H1 (cell line): ENCODE results near the gene TMIGD1. TPM values are rescaled to one million over a fixed set of nuclear protein-coding genes. Genes with fewer than 3 reads are reported as not detected.

Experiments used
- ASH2L ChIP-seq: fragments of 200-600, 300-600 bp; sonication (generic); IDR thresholded peaks from one replicate; pipeline ENCODE4 v1.7.1; 2017; ENCODE audit warnings: low read length
- CEBPB ChIP-seq: IDR thresholded peaks from 2 replicates; pipeline ENCODE4 v1.6.1; 2012; ENCODE audit warnings: low read depth, low read length
- CTCF ChIP-seq, 3 experiments: IDR thresholded peaks; 1 replicate in 2 of 3; 2 replicates in 1 of 3; pipeline versions ENCODE4 v1.5.1 to v1.6.1; 2011; ENCODE audit warnings: low read length in 3 of 3, mild to moderate bottlenecking in 3 of 3, inconsistent platforms in 2 of 3, low read depth in 1 of 3, moderate library complexity in 1 of 3; ENCODE audit not compliant: insufficient read depth in 1 of 3; ENCODE audit errors: control extremely low read depth in 1 of 3
- GTF2F1 ChIP-seq: IDR thresholded peaks from 2 replicates; pipeline ENCODE4 v1.6.1; 2012; ENCODE audit warnings: low read depth, low read length, improper control_type of control experiment, borderline replicate concordance
- HDAC6 ChIP-seq: IDR thresholded peaks from one replicate; pipeline ENCODE4 v1.7.1; 2012; ENCODE audit warnings: low read depth, mild to moderate bottlenecking, inconsistent platforms, low read length, moderate library complexity
- SIN3A ChIP-seq, 2 experiments: IDR thresholded peaks in 1 of 2; conservative IDR thresholded peaks in 1 of 2; 2 replicates each; pipeline ENCODE4 v1.6.1; 2011 to 2012; ENCODE audit warnings: low read length in 2 of 2, improper control_type of control experiment in 1 of 2, low read depth in 1 of 2, mild to moderate bottlenecking in 1 of 2
- SP1 ChIP-seq: IDR thresholded peaks from 2 replicates; pipeline ENCODE4 v1.6.1; 2011; ENCODE audit warnings: low read depth, low read length
- USF2 ChIP-seq: IDR thresholded peaks from 2 replicates; pipeline ENCODE4 v1.6.1; 2011; ENCODE audit warnings: low read length, improper control_type of control experiment
- polyA plus RNA-seq, 7 experiments: library from polyadenylated mRNA; depleted of rRNA in 3 of 7; stranded (reverse) in 5 of 7; unstranded in 2 of 7; fragments of >200 nt in 5 of 7; fragments of 200-250 nt in 2 of 7; gene quantifications; 1 replicate in 5 of 7; 2 replicates in 1 of 7; 4 replicates in 1 of 7; pipeline versions ENCODE4 v1.2.1 to v1.2.3, GENCODE V29; 2011 to 2013; ENCODE audit warnings: missing spikeins in 2 of 7, mixed read lengths in 2 of 7
- total RNA-seq: library from RNA; stranded (reverse); fragmentation: NEBNext Ultra II Directional; extraction: Animal tissue kit (Norgen Biotek cat#: 25700); gene quantifications from 2 replicates; pipeline ENCODE4 v1.2.1, GENCODE V29; 2021
- TF ChIP-seq, protein P1 (sequence below): IDR thresholded peaks from 2 replicates; pipeline ENCODE4 v1.6.1; 2012; ENCODE audit warnings: inconsistent platforms

TMIGD1 gene
- total and polyA plus RNA-seq, 2 of the 8 experiments (the other 6 are each of a cell fraction or from before 2014, with no cell fraction given) = not detected

DNA sequence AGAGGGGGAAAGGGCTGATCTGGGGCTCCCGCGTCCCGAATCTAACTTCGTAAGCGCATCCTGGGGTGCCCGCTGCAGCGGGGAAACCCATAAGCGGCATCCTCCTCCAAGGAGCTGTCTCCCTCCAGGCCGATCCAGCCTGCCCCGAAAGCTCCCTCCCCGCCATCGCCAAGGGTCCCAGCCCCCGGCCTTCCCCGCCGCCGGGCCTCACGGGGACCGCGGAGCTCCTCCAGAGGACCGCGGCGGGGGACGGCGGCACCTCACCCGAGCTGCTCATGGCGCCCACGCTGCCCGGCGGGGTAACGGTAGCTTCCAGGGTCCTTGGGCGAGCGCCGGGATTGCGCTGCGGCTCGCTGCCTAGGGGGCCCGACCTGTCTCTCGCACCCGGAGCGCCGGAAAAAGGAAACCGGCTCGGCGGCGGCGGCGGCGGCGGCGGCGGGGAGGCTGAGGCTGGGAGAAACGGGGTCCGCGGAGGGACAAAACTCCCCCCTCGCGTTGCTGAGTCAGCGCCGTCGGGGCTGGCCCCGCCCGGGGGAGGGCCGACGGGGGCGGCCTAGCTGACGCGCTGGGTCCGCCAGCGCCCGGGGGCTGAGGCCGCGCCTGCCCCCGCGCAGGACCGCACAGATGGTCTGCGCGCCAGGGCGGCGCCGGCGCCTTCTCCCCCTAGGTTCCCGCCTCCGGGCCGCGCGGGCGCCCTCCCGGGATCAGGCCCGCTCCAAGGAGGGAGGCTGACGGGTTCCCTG is 42.1 kb downstream of the TMIGD1 start, which contains the start of gene BLMH (continued):
- TF ChIP-seq USF2 (no peak), CTCF (IDR thresholded peaks at IDR 0.05; ENCODE audit: control extremely low read depth in 1 of 3, insufficient read depth in 1 of 3, low read depth in 1 of 3, low read length in 3 of 3) (0 out of 4 replicates have a peak, but pooled peaks of 1 of the 3 experiments have one; percentile 0), ASH2L (peak; percentile 90), HDAC6 (no peak), GTF2F1 (no peak), SIN3A (conservative IDR thresholded peaks at IDR 0.05 in 1 of 2, IDR thresholded peaks at IDR 0.05 in 1 of 2; ENCODE audit: low read depth in 1 of 2, low read length in 2 of 2) (0 out of 4 replicates have a peak, but pooled peaks of 1 of the 2 experiments have one; percentile 3), SP1 (no peak), CEBPB (no peak)
- TF ChIP-seq, protein P1, sequence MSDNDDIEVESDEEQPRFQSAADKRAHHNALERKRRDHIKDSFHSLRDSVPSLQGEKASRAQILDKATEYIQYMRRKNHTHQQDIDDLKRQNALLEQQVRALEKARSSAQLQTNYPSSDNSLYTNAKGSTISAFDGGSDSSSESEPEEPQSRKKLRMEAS = no peak
